ENCODE data around the gene ORC5. TPM values are rescaled to one million over a fixed set of nuclear protein-coding genes. Genes with fewer than 3 reads are reported as not detected.

ORC5 gene
- total and polyA plus RNA-seq, 8 donors, result 14.4 to 29.4 (median 25.1) TPM

- Histone ChIP-seq H3K4me1 (no peaks in the 10 kb centered on the region), H3K9me3 (no peaks in the 10 kb centered on the region), H3K27ac (no peak overlapping the region), H3K4me3 (no peak overlapping the region), H3K27me3 (no peaks in the 10 kb centered on the region), H3K36me3 (peaks cover 0 to 10% of the 10 kb centered on the region in 2 donors)
- intact Hi-C loops (cut with DNase I), result no loop called here
- DNase-seq (no peak), ATAC-seq (no peak)
- TF ChIP-seq CTCF (IDR thresholded peaks at IDR 0.05), result peak in 1 of 2 donors; percentile 45
Observed at GRCh38 chr7:104156842-104157277, 51.0 kb downstream of the ORC5 start.

GRCh38 chr7:104153287-104153686 lies 54.5 kb downstream of the ORC5 start:
- DNase-seq, result no peak
- H3K4me3 ChIP-seq, result no peak overlapping the region
- no peak overlapping the region for H3K27ac ChIP-seq
- no peaks in the 10 kb centered on the region for H3K9me3 ChIP-seq
- no peaks in the 10 kb centered on the region for H3K27me3 ChIP-seq
- no peak for ATAC-seq
- no peak for TF ChIP-seq CTCF (IDR thresholded peaks at IDR 0.05)
- intact Hi-C loops (cut with DNase I), result no loop called here
- H3K36me3 ChIP-seq, result peaks cover 0 to 6% of the 10 kb centered on the region in 2 donors
- no peaks in the 10 kb centered on the region for H3K4me1 ChIP-seq

- Histone ChIP-seq H3K27me3 (no peaks in the 10 kb centered on the region), H3K27ac (no peak overlapping the region), H3K36me3 (peaks cover 2 to 6% of the 10 kb centered on the region in 2 donors), H3K4me1 (no peaks in the 10 kb centered on the region), H3K4me3 (no peak overlapping the region), H3K9me3 (no peaks in the 10 kb centered on the region)
- ATAC-seq (no peak), DNase-seq (no peak)
- intact Hi-C loops (cut with DNase I), result no loop called here
- TF ChIP-seq CTCF (IDR thresholded peaks at IDR 0.05), result no peak
Observed at GRCh38 chr7:104152468-104152867, 55.3 kb downstream of the ORC5 start.

GRCh38 chr7:104150470-104150869 lies 57.3 kb downstream of the ORC5 start:
- Histone ChIP-seq H3K4me1 (no peaks in the 10 kb centered on the region), H3K27ac (no peak overlapping the region), H3K27me3 (no peaks in the 10 kb centered on the region), H3K4me3 (no peak overlapping the region), H3K36me3 (peaks cover 3 to 6% of the 10 kb centered on the region in 2 donors), H3K9me3 (no peaks in the 10 kb centered on the region)
- intact Hi-C loops (cut with DNase I), result no loop called here
- no peak for ATAC-seq
- TF ChIP-seq CTCF (IDR thresholded peaks at IDR 0.05), result no peak
- DNase-seq, result no peak

- no peak for TF ChIP-seq CTCF (IDR thresholded peaks at IDR 0.05)
- no peaks in the 10 kb centered on the region for H3K9me3 ChIP-seq
- DNase-seq (no peak), ATAC-seq (no peak)
- H3K4me3 ChIP-seq, result no peak overlapping the region
- no peaks in the 10 kb centered on the region for H3K27me3 ChIP-seq
- no peaks in the 10 kb centered on the region for H3K4me1 ChIP-seq
- intact Hi-C loops (cut with DNase I), result no loop called here
- H3K36me3 ChIP-seq, result peaks cover 3 to 6% of the 10 kb centered on the region in 2 donors
- H3K27ac ChIP-seq, result no peak overlapping the region
Observed at GRCh38 chr7:104149822-104150221, 58.0 kb downstream of the ORC5 start.

Data from left lung (tissue), 10 donors.